ENCODE data around the gene GRIN2A.

DNA sequence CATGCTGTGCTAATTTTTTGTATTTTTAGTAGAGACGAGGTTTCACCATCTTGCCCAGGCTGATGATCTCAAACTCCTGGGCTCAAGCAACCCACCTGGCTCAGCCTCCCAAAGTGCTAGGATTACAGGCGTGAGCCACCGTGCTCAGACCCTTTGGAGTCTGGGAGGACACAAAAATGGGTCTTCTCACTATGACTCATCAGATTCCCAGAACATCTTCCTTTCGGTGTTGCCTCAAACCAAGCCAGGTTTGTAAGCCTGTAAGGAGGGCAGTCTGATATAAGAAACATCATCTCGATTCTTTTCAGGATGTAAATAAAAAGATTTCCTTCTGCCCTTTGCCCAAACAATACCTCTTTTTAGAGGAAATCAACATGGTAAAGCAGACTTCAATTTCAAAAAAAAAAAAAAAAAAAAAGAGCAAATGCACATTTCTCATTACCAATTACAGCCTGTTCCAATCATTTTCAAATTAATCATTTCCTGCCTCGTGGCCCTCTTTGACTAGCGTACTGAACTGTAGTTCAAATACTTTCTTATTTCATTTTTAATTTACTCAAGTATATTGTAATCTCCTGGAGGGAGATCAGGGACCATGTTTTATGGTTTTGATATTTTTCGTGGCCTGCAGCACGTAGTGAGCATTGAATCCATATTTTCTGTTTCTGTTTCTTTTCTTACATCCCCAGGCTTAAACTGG is 409.6 kb downstream of the GRIN2A start:
- TF ChIP-seq EZH2phosphoT487 (IDR thresholded peaks at IDR 0.05; ENCODE audit: insufficient read depth, low read depth) (no peak), EZH2 (IDR thresholded peaks at IDR 0.05; ENCODE audit: insufficient read depth, poor library complexity, severe bottlenecking) (no peak)

All from GM23248 (cell line).